ENCODE results near the gene APBA2.
"Not testable (repeated sequence)": the region's sequence is repeated elsewhere in the genome, so short reads cannot be mapped to it uniquely, and the experiment has no call there.

The APBA2 gene

GRCh38 chr15:29156521-29156920, 270.7 kb downstream of the APBA2 start:
- H3K27ac ChIP-seq, result no peak overlapping the region
- no peak for TF ChIP-seq CTCF (conservative IDR thresholded peaks at IDR 0.05)
- no peak for TF ChIP-seq ZFX (IDR thresholded peaks at IDR 0.05)

GRCh38 chr15:29159771-29160455, 274.1 kb downstream of the APBA2 start:
- H3K27ac ChIP-seq, result no peak overlapping the region
- no peak for TF ChIP-seq CTCF (conservative IDR thresholded peaks at IDR 0.05)
- no peak for TF ChIP-seq ZFX (IDR thresholded peaks at IDR 0.05)

GRCh38 chr15:29162411-29162810, 276.6 kb downstream of the APBA2 start:
- no peak for TF ChIP-seq CTCF (conservative IDR thresholded peaks at IDR 0.05)
- H3K27ac ChIP-seq, result no peak overlapping the region

DNA sequence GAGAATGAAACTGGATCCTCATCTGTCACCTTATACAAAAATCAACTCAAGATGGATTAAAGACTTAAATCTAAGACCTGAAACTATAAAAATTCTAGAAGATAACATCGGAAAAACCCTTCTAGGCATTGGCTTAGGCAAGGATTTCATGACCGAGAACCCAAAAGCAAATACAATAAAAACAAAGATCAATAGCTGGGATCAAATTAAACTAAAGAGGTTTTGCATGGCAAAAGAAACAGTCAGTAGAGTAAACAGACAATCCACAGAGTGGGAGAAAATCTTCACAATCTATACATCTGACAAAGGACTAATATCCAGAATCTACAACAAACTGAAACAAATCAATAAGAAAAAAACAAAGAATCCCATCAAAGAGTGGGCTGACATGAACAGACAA, 281.3 kb downstream of the APBA2 start:
- not testable (repeated sequence) for H3K27ac ChIP-seq

Data from C4-2B (cell line).